A549 (cell line): ENCODE measurements around the gene TMEM175.

Experiments
- BHLHE40 ChIP-seq: IDR thresholded peaks from 2 replicates; pipeline ENCODE4 v1.6.1; 2012; ENCODE audit warnings: low read depth, low read length, inconsistent platforms
- CEBPB ChIP-seq, 2 experiments: fragments of >200 bp in 1 of 2; sonication (Bioruptor Twin) in 1 of 2; formaldehyde crosslinking in 1 of 2; IDR thresholded peaks; 2 replicates each; pipeline ENCODE4 v1.6.1; 2012 to 2016
- CTCF ChIP-seq: fragments of >200 bp; sonication (Bioruptor Twin); formaldehyde crosslinking; IDR thresholded peaks from 3 replicates; pipeline ENCODE4 v1.5.1; 2016
- EP300 ChIP-seq, 2 experiments: fragments of >200 bp; sonication (Bioruptor Twin); formaldehyde crosslinking; IDR thresholded peaks; 2 replicates in 1 of 2; 3 replicates in 1 of 2; pipeline ENCODE4 v1.6.1; 2016 to 2017
- MAFK ChIP-seq: fragments of 450-650 bp; IDR thresholded peaks from 2 replicates; pipeline ENCODE4 v1.6.1; 2014; ENCODE audit not compliant: partially characterized antibody
- MAZ ChIP-seq: fragments of 150-350 bp; IDR thresholded peaks from 2 replicates; pipeline ENCODE4 v1.6.1; 2014; ENCODE audit warnings: antibody characterized with exemption, low read depth, low read length, borderline replicate concordance
- NR3C1 ChIP-seq: fragments of >200 bp; sonication (Bioruptor Twin); formaldehyde crosslinking; IDR thresholded peaks from 3 replicates; pipeline ENCODE4 v1.6.1; 2017
- POLR2A ChIP-seq: IDR thresholded peaks from 2 replicates; pipeline ENCODE4 v1.6.1; 2012; ENCODE audit warnings: mild to moderate bottlenecking, low read length
- TF ChIP-seq, protein P1 (sequence below): fragments of 450-650 bp; IDR thresholded peaks from 2 replicates; pipeline ENCODE4 v1.6.1; 2014; ENCODE audit warnings: antibody characterized with exemption
- TF ChIP-seq, protein P2 (sequence below): fragments of 250-450 bp; sonication (Bioruptor Pico); IDR thresholded peaks from 2 replicates; pipeline ENCODE4 v1.5.0; 2021; ENCODE audit warnings: mild to moderate bottlenecking, moderate library complexity, borderline replicate concordance

DNA sequence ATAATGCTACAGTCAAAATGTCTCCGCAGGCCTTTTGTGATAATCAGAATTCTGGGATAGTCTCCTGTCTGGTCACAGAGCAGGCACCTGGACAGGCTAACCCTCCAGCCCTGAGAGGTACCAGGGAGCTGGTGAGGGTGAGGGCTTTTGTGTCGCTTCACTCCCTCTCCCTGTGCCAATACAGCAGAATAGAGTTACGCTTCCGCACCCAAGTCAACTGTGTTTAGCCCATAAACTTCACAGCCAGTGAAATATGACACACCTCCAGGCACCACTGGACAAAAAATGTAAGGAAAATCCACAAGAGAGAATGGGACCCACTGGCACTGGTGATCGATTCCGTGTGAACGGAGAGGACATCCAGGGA, 1.4 kb upstream of the TMEM175 start:
- TF ChIP-seq, protein P1, sequence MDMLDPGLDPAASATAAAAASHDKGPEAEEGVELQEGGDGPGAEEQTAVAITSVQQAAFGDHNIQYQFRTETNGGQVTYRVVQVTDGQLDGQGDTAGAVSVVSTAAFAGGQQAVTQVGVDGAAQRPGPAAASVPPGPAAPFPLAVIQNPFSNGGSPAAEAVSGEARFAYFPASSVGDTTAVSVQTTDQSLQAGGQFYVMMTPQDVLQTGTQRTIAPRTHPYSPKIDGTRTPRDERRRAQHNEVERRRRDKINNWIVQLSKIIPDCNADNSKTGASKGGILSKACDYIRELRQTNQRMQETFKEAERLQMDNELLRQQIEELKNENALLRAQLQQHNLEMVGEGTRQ = no peak
- TF ChIP-seq CTCF (no peak), EP300 (IDR thresholded peaks at IDR 0.05) (no peak), MAZ (no peak), BHLHE40 (no peak), NR3C1 (no peak), POLR2A (no peak), MAFK (no peak), CEBPB (IDR thresholded peaks at IDR 0.05) (no peak)
- TF ChIP-seq, protein P2, sequence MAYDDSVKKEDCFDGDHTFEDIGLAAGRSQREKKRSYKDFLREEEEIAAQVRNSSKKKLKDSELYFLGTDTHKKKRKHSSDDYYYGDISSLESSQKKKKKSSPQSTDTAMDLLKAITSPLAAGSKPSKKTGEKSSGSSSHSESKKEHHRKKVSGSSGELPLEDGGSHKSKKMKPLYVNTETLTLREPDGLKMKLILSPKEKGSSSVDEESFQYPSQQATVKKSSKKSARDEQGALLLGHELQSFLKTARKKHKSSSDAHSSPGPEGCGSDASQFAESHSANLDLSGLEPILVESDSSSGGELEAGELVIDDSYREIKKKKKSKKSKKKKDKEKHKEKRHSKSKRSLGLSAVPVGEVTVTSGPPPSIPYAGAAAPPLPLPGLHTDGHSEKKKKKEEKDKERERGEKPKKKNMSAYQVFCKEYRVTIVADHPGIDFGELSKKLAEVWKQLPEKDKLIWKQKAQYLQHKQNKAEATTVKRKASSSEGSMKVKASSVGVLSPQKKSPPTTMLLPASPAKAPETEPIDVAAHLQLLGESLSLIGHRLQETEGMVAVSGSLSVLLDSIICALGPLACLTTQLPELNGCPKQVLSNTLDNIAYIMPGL (CRISPR knock-in tag) = no peak
